Transverse colon (tissue), 3 donors: ENCODE measurements around the gene CCDC167.

Experiments used
- EP300 ChIP-seq: sonication (generic); formaldehyde crosslinking; IDR thresholded peaks from one replicate; pipeline ENCODE4 v1.6.1; 2017; ENCODE audit warnings: antibody characterized with exemption, low read depth
- POLR2A ChIP-seq: fragments of 450-650 bp; IDR thresholded peaks from one replicate; pipeline ENCODE4 v1.6.1; 2016; ENCODE audit warnings: antibody characterized with exemption, mild to moderate bottlenecking, moderate library complexity
- TF ChIP-seq, protein P1 (sequence below), 5 experiments: fragments of 200-600 bp in 3 of 5; fragments of 450-650 bp in 2 of 5; sonication (generic) in 3 of 5; IDR thresholded peaks; 1 replicate in 2 of 5; 2 replicates in 3 of 5; pipeline ENCODE4 v1.5.1; 2016 to 2017; ENCODE audit warnings: antibody characterized with exemption in 5 of 5, inconsistent platforms in 3 of 5, mild to moderate bottlenecking in 2 of 5, moderate library complexity in 1 of 5

DNA sequence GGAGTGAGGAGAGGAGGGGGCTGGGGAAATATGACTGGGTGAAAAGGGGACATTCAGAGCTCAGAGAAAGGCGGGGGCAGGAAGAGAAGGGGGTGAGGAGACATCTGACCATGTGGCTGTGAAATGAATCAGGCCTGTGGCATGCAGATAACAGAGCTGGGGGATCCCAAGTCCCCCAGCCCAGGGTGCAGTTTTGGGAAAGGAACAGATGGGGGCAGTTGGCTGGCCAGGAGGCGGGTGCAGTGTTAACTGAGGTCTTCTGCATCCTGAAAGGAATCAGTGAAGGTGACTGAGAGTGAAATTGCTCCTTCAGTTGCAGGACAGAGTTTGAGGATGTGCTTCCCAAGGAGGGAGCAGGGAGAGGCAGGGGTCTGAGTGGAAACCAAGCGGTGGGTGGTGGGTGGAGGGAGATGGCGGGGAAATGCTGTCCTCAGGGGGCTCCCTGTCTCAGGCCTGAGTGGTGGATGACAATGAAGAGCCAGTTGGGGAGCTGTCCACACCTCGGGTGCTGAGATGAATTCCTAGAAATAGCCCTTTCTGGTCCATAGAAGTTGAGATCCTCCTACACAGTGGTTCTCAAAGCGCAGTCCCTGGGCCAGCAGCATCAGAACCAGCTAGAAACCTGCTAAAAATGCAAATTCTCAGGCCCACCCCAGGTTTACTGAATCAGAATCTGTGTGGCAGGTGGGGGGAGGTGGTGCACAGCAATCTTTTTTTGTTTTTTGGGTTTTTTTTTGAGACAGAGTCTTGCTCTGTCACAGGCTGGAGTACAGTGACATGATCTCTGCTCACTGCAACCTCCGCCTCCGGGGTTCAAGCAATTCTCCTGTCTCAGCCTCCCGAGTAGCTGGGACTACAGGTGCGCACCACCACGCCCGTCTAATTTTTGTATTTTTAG lies 26.0 kb upstream of the CCDC167 start:
- TF ChIP-seq, protein P1, sequence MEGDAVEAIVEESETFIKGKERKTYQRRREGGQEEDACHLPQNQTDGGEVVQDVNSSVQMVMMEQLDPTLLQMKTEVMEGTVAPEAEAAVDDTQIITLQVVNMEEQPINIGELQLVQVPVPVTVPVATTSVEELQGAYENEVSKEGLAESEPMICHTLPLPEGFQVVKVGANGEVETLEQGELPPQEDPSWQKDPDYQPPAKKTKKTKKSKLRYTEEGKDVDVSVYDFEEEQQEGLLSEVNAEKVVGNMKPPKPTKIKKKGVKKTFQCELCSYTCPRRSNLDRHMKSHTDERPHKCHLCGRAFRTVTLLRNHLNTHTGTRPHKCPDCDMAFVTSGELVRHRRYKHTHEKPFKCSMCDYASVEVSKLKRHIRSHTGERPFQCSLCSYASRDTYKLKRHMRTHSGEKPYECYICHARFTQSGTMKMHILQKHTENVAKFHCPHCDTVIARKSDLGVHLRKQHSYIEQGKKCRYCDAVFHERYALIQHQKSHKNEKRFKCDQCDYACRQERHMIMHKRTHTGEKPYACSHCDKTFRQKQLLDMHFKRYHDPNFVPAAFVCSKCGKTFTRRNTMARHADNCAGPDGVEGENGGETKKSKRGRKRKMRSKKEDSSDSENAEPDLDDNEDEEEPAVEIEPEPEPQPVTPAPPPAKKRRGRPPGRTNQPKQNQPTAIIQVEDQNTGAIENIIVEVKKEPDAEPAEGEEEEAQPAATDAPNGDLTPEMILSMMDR (IDR thresholded peaks at IDR 0.05), result no peak
- no peak for TF ChIP-seq POLR2A
- TF ChIP-seq EP300, result no peak
